Right kidney (tissue), 1 donor: ENCODE measurements around the gene GPR139.

Source experiments
- DNase-seq: peaks from one replicate; pipeline ENCODE4 v3.0.0-alpha.2; 2016

GPR139 gene

GRCh38 chr16:20053336-20053735 is 20.4 kb downstream of the GPR139 start:
- no peak for DNase-seq

- no peak for DNase-seq
Observed at GRCh38 chr16:20051611-20052010, 22.1 kb downstream of the GPR139 start.

GRCh38 chr16:20051147-20051546 is 22.5 kb downstream of the GPR139 start:
- no peak for DNase-seq

DNA sequence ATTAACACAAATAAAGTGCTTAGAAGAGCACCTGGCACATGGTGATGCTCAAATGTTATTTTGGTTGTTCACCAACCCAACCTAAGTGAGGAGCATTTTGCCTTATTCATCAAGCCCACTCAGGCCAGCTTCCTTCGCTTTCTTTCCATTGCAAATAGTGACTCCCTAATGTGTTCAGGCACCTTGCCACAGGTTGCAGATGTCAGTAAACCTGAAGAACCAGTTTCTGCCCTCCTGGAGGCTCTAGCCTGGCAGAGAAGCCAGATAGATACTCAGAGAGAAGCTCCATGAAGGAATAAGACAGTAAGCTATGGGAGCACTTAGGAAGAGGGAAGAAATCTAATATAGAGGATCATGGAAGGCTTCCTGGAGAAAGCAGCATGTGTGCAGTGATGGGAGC is 23.9 kb downstream of the GPR139 start:
- DNase-seq = no peak

- DNase-seq = no peak
Observed at GRCh38 chr16:20045886-20046285, 27.8 kb downstream of the GPR139 start.

DNA sequence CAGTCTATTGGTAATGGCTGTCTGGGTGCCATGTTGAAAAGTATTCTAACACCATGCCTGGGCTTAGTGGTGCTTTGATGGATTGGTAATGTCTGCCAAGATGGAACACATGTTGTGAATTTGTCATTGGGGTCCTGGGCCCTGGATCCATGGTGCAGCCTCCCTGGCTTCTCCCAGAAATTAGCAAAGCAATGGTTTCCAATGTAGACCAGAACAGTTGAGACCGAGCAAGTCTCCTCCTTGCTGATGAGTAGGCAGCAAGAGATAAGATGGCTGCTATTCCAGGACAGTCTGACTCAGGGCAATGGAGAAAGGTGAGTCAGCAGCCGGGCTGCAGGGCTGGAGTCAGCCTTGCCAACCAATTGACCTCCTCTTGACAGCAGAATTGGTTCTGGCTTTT is 30.8 kb downstream of the GPR139 start:
- no peak for DNase-seq

DNA sequence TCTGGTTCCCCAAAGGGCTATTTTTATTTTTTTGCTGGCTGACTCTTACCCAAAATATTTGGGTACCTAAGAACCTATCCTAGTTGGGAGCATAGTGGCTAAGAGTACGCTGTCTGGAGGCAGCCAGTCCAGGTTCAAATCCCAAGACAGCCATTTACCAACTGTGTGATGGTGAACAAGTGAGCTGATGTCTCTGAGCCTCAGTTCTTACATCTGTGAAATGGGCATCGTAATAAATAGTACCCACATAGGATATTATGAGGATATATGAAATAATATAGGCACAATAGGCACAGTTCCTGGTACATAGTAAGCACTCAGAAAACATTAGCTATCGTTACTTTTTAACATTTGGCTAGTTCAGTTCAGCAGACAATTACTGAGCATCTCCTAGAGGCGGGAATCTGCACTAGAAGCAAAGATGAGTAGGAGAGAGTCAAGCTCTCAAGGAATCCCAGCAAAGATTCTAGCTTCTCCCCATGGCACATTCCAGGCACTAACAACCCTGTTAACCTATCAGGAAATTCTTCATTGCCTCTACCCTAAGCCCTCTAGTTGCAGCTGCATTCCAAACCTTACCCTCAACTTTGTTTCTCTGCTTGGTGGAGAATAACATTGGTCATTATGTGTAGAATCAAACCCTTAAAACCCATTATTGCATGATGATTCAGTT is 31.6 kb downstream of the GPR139 start:
- DNase-seq = no peak

DNA sequence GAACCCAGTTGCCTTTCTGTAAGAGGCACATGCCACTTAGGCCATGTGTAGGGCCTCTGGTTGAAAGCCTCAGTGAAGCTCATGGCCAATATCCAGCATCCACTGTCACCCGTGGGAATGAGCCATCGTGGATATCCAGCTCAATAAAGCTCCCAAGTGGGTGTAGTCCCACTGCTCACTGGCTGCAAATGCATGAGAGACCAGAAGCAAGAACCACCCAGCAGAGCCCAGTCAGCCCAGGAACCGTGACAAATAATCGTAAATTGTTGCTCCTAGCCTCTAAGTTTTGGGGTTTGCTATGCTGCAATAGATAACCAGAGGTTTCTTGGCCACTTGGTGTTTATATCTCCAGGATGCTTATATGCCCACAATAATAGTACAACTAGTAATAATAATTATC is 33.7 kb downstream of the GPR139 start:
- no peak for DNase-seq

DNA sequence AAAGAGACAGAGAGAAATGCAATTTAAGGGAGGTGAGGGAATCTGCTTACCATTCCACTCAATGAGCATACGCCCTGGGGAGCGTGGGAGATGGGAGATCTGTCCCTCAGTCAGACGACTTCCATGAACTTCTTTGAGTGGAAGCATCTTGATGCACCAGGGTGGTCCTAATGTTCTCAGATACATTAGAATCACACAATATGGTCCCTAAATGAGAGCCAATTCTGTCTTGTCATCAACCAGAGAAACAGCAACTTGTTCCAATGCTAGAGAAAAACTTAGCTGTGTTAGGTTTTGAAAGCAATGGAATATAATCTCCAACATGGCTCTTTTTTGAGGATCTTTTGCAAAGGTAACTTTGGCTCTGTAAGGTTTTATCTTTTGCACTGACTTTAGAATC is 44.1 kb downstream of the GPR139 start:
- no peak for DNase-seq

- no peak for DNase-seq
Observed at GRCh38 chr16:20026361-20027072, 47.2 kb downstream of the GPR139 start.

- peak; percentile 5 for DNase-seq
Observed at GRCh38 chr16:20023190-20023589, 50.5 kb downstream of the GPR139 start.

GRCh38 chr16:20020976-20021375 is 52.7 kb downstream of the GPR139 start:
- no peak for DNase-seq

GRCh38 chr16:20020083-20020482 is 53.6 kb downstream of the GPR139 start:
- no peak for DNase-seq

- DNase-seq = no peak
Observed at GRCh38 chr16:20016234-20016633, 57.5 kb downstream of the GPR139 start.

GRCh38 chr16:20004931-20005330 is 68.8 kb downstream of the GPR139 start:
- no peak for DNase-seq

DNA sequence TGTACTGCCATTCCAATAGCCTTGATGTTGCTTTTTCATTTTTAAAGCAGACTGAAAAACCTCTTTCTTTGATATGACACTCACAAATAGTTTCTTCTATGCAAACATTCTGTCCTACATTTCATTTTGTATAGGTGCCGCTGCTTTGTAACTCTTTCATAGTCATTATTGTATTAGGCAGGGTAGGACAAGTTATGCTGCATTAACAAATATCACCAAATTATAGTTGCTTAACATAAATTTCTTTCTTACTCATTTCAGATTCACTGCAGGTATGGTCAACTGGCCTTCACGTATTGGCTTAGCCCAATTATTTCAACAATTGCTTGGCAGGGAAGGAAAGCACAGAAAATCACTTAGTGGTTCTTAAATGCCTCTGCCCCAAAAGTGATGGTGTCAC is 70.8 kb downstream of the GPR139 start:
- no peak for DNase-seq

- no peak for DNase-seq
Observed at GRCh38 chr16:20001856-20002707, 71.6 kb downstream of the GPR139 start.

DNA sequence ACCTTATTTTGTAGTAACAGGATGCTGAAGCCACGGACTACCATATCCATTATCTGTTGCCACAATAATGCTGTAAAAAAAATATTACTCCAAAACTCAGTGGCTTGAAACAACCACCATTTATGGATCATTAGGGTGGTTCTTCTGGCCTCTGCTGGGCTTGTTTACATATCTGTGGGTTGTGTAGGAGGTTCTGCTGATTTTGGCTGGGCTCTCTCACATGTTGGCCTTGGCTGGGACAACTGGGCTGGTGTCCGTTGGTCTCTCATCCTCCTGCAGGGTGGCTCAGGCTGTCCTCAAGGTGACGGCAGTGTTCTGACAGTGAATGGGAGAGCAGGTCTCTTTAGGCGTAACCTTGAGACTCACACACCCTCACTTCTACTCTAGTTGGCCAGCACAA is 76.0 kb downstream of the GPR139 start:
- DNase-seq = no peak

DNA sequence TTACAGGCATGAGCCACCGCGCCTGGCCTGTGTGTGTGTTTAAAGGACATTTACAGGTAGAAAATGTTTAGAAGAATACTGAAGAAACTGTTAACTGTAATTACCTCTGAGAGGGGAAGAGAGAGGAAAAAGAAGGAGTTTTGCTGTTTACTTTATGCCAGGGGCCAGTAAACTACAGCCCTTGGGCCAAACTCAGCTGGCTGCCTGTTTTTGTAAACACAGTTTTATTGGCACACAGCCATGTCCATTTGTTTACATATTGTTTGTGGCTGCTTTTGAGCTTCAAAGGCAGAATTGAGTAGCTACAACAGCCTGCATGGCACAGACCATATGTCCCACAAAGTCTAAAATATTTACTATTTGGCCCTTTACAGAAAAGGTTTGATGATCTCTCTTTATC is 76.4 kb downstream of the GPR139 start:
- no peak for DNase-seq

DNA sequence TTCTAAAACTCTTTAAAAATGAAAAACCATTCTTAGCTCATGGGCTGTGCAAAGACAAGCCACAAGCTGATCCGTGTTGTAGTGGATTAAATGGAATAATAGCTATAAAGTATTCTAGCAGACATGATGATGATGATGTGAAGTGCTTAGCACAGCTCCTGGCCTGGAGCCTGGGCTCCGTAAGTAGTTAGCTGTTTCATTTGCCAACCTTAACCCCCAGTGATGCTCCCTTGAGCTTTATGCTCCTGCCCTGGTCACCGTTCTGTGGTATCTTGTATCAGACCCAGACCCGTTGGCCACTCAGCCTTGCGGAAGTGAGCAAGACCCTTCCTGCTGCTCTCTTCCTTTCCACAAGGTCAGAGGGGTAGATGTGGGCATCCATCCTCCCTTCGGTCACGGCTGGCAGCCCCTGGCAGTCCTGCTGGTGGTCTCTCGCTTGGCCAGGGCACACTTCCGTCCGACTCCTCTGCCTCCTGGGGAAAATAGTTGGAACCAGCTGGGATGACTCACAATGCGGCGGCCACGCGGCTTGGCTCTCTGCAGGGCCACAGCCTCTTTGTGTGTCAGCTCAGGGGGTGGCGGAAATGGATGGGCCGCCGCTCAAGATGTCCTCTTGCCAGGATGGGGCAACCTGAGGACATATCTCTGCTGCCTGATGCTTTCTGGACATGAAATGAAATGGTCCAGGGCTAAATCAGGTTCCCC is 79.1 kb downstream of the GPR139 start:
- DNase-seq = no peak

DNA sequence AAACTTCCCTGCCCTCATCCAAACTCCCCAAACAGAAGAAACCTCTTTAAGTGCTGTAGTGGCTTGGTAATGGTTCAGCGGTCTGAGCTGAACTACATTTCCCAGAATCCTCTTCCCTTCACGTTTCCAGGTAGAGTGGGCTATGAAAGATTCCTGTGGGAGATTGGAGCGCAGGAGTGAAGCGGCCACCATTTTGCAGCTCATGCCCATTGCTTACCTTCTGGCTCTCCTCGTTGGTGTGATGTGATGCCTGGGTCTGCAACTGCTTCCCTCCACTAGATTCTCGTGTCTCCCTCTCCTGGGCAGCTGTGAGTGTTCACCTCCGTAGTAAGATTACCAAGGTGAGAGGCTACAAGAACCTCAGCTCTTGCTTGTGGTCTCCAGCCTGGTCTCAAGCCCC is 82.1 kb downstream of the GPR139 start:
- no peak for DNase-seq

- DNase-seq = no peak
Observed at GRCh38 chr16:19984135-19984534, 89.6 kb downstream of the GPR139 start.
